ENCODE data around the gene KLKB1.

DNA sequence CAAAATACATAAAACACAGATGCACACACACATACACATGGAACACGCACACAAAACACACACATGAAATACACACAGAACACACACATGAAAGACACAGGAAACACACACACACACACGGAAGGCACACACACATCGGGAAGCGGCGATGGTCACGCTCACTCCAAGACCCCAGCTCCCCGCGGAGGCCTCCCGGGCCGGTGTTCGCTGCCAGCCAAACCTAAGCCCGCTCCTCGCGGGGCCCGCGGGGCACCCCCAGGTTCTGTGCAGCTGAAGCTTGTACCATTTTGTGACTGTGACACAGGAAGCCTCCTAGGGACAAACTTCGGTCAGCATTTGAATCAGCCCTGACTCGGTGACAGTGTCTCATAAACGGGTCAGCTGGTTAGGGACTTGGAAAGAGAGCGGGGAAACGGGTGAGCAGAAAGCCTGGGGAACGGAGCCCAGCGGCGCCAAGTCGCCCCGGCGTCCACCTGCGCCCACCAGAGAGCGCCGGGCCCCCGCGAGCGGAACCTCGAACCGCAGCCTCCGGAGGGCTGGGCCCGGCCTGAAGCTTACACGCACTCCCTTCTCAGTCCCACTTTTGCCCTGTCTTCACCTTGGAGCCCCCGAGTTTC, 70.8 kb downstream of the KLKB1 start:
- TF ChIP-seq, protein P1, sequence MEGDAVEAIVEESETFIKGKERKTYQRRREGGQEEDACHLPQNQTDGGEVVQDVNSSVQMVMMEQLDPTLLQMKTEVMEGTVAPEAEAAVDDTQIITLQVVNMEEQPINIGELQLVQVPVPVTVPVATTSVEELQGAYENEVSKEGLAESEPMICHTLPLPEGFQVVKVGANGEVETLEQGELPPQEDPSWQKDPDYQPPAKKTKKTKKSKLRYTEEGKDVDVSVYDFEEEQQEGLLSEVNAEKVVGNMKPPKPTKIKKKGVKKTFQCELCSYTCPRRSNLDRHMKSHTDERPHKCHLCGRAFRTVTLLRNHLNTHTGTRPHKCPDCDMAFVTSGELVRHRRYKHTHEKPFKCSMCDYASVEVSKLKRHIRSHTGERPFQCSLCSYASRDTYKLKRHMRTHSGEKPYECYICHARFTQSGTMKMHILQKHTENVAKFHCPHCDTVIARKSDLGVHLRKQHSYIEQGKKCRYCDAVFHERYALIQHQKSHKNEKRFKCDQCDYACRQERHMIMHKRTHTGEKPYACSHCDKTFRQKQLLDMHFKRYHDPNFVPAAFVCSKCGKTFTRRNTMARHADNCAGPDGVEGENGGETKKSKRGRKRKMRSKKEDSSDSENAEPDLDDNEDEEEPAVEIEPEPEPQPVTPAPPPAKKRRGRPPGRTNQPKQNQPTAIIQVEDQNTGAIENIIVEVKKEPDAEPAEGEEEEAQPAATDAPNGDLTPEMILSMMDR (IDR thresholded peaks at IDR 0.05), result no peak
- TF ChIP-seq POLR2A (IDR thresholded peaks at IDR 0.05), result no peak

Measured in right lobe of liver (tissue), 4 donors.